ENCODE results near the gene KRT8.

The KRT8 gene

GRCh38 chr12:52877242-52877641, 27.6 kb downstream of the KRT8 start:
- H3K9me3 ChIP-seq (ENCODE audit: control insufficient read depth, low read depth, low read length): no peaks in the 10 kb centered on the region
- H3K9ac ChIP-seq (ENCODE audit: low read length): no peak overlapping the region
- H3K27ac ChIP-seq (ENCODE audit: low read length): no peak overlapping the region
- H3K36me3 ChIP-seq (ENCODE audit: control insufficient read depth, low read depth, low read length): no peaks in the 10 kb centered on the region
- no peak overlapping the region for H3K4me3 ChIP-seq (ENCODE audit: low read length)
- no peaks in the 10 kb centered on the region for H3K4me1 ChIP-seq (ENCODE audit: control insufficient read depth, low read depth, low read length)
- H3K27me3 ChIP-seq (ENCODE audit: control insufficient read depth, insufficient read depth, low read length): peaks cover 26% of the 10 kb centered on the region

- H3K27me3 ChIP-seq (ENCODE audit: control insufficient read depth, insufficient read depth, low read length): peaks cover 26% of the 10 kb centered on the region
- H3K9ac ChIP-seq (ENCODE audit: low read length): no peak overlapping the region
- no peak overlapping the region for H3K4me3 ChIP-seq (ENCODE audit: low read length)
- H3K9me3 ChIP-seq (ENCODE audit: control insufficient read depth, low read depth, low read length): no peaks in the 10 kb centered on the region
- no peak overlapping the region for H3K27ac ChIP-seq (ENCODE audit: low read length)
- H3K4me1 ChIP-seq (ENCODE audit: control insufficient read depth, low read depth, low read length): no peaks in the 10 kb centered on the region
- H3K36me3 ChIP-seq (ENCODE audit: control insufficient read depth, low read depth, low read length): no peaks in the 10 kb centered on the region
Measured at GRCh38 chr12:52876372-52876771, 28.5 kb downstream of the KRT8 start.

DNA sequence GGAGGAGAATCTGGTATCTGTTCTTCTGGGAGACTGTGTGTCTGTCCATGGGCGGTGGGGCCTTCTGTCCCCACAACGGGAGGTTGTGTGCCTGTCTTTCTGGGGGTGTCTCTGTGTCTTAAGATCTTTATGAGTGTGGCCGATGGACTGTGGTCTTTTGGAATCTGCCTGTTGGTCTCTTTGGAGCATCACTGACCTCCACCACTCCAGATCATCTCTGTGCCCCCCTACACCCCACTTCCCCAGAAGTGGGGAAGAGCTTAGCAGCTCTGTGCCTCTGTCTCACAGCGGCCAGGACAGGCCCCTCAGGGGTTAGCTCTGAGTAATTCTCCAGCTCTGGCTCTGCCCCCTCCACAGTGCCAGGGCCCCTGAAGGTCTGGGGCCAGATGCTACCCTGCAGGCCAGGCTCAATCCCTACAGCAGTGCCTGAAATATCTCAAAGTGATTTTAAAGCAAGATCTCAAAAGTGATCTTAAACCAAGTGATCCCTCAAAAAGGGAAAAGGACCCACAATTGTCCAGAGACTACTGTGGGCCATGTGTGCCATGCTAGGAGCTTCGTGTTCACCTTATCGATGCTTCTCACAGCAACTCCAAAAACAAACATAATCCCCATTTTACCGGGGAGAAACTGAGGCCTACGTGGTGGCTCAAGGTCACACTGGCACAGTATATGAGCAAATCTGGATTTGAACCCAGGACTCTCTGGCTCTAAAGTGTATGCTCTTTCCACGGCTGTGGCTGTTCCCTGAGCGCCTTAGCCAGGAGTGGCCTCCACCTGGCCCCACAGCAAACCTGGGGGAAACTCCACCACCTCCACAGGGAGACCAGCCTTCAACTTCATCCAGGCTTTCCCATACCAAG, 30.1 kb downstream of the KRT8 start:
- no peak overlapping the region for H3K9ac ChIP-seq (ENCODE audit: low read length)

GRCh38 chr12:52873832-52874572, 30.9 kb downstream of the KRT8 start:
- Histone ChIP-seq H3K9me3 (ENCODE audit: control insufficient read depth, low read depth, low read length) (no peaks in the 10 kb centered on the region), H3K36me3 (ENCODE audit: control insufficient read depth, low read depth, low read length) (no peaks in the 10 kb centered on the region), H3K4me1 (ENCODE audit: control insufficient read depth, low read depth, low read length) (no peaks in the 10 kb centered on the region), H3K9ac (ENCODE audit: low read length) (no peak overlapping the region), H3K4me3 (ENCODE audit: low read length) (peak overlapping the region; percentile 54), H3K27me3 (ENCODE audit: control insufficient read depth, insufficient read depth, low read length) (peaks cover 24% of the 10 kb centered on the region), H3K27ac (ENCODE audit: low read length) (no peak overlapping the region)

More for the DNA sequence above, 30.1 kb downstream of the KRT8 start:
- Histone ChIP-seq H3K27me3 (ENCODE audit: control insufficient read depth, insufficient read depth, low read length) (peaks cover 26% of the 10 kb centered on the region), H3K4me1 (ENCODE audit: control insufficient read depth, low read depth, low read length) (no peaks in the 10 kb centered on the region), H3K4me3 (ENCODE audit: low read length) (peak overlapping the region; percentile 54), H3K9me3 (ENCODE audit: control insufficient read depth, low read depth, low read length) (no peaks in the 10 kb centered on the region), H3K36me3 (ENCODE audit: control insufficient read depth, low read depth, low read length) (no peaks in the 10 kb centered on the region), H3K27ac (ENCODE audit: low read length) (no peak overlapping the region)

- H3K4me1 ChIP-seq (ENCODE audit: control insufficient read depth, low read depth, low read length): no peaks in the 10 kb centered on the region
- peak overlapping the region; percentile 51 for H3K4me3 ChIP-seq (ENCODE audit: low read length)
- no peaks in the 10 kb centered on the region for H3K9me3 ChIP-seq (ENCODE audit: control insufficient read depth, low read depth, low read length)
- H3K36me3 ChIP-seq (ENCODE audit: control insufficient read depth, low read depth, low read length): no peaks in the 10 kb centered on the region
- peaks cover 19% of the 10 kb centered on the region for H3K27me3 ChIP-seq (ENCODE audit: control insufficient read depth, insufficient read depth, low read length)
- no peak overlapping the region for H3K9ac ChIP-seq (ENCODE audit: low read length)
- H3K27ac ChIP-seq (ENCODE audit: low read length): no peak overlapping the region
Measured at GRCh38 chr12:52873513-52873831, 31.4 kb downstream of the KRT8 start.

GRCh38 chr12:52872644-52873389, 32.1 kb downstream of the KRT8 start:
- Histone ChIP-seq H3K27me3 (ENCODE audit: control insufficient read depth, insufficient read depth, low read length) (peaks cover 18% of the 10 kb centered on the region), H3K4me3 (ENCODE audit: low read length) (no peak overlapping the region), H3K9ac (ENCODE audit: low read length) (no peak overlapping the region), H3K4me1 (ENCODE audit: control insufficient read depth, low read depth, low read length) (no peaks in the 10 kb centered on the region), H3K27ac (ENCODE audit: low read length) (no peak overlapping the region), H3K36me3 (ENCODE audit: control insufficient read depth, low read depth, low read length) (no peaks in the 10 kb centered on the region), H3K9me3 (ENCODE audit: control insufficient read depth, low read depth, low read length) (no peaks in the 10 kb centered on the region)

- Histone ChIP-seq H3K9me3 (ENCODE audit: control insufficient read depth, low read depth, low read length) (no peaks in the 10 kb centered on the region), H3K36me3 (ENCODE audit: control insufficient read depth, low read depth, low read length) (no peaks in the 10 kb centered on the region), H3K9ac (ENCODE audit: low read length) (no peak overlapping the region), H3K27ac (ENCODE audit: low read length) (no peak overlapping the region), H3K4me3 (ENCODE audit: low read length) (no peak overlapping the region), H3K27me3 (ENCODE audit: control insufficient read depth, insufficient read depth, low read length) (peaks cover 18% of the 10 kb centered on the region), H3K4me1 (ENCODE audit: control insufficient read depth, low read depth, low read length) (no peaks in the 10 kb centered on the region)
Measured at GRCh38 chr12:52871291-52872039, 33.4 kb downstream of the KRT8 start.

GRCh38 chr12:52870361-52871290, 34.2 kb downstream of the KRT8 start:
- Histone ChIP-seq H3K9me3 (ENCODE audit: control insufficient read depth, low read depth, low read length) (no peaks in the 10 kb centered on the region), H3K27ac (ENCODE audit: low read length) (no peak overlapping the region), H3K4me3 (ENCODE audit: low read length) (no peak overlapping the region), H3K27me3 (ENCODE audit: control insufficient read depth, insufficient read depth, low read length) (peaks cover 18% of the 10 kb centered on the region), H3K36me3 (ENCODE audit: control insufficient read depth, low read depth, low read length) (no peaks in the 10 kb centered on the region), H3K9ac (ENCODE audit: low read length) (no peak overlapping the region), H3K4me1 (ENCODE audit: control insufficient read depth, low read depth, low read length) (no peaks in the 10 kb centered on the region)

DNA sequence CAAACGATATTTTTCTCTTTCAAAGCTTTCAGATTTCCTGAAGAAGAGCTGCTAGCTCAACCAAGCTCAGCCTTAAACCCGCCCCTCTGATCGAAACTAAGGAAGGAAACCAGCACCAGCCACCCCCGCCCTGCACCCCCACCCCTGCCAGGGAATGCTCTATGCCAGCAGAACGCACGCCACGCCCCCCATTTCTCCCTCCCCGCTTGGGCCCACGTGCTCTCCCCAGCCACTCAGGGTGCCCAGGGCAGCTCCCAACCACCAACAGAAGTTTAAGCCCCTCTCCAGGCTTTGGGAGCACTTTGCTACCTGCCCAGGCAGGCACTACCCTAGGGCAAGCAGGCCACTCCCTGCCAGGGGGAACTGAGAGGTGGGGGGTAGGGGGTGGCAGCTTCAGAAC, 37.2 kb downstream of the KRT8 start:
- H3K9ac ChIP-seq (ENCODE audit: low read length): no peak overlapping the region
- no peaks in the 10 kb centered on the region for H3K9me3 ChIP-seq (ENCODE audit: control insufficient read depth, low read depth, low read length)
- no peaks in the 10 kb centered on the region for H3K4me1 ChIP-seq (ENCODE audit: control insufficient read depth, low read depth, low read length)
- no peak overlapping the region for H3K4me3 ChIP-seq (ENCODE audit: low read length)
- no peak overlapping the region for H3K27ac ChIP-seq (ENCODE audit: low read length)
- H3K36me3 ChIP-seq (ENCODE audit: control insufficient read depth, low read depth, low read length): no peaks in the 10 kb centered on the region
- H3K27me3 ChIP-seq (ENCODE audit: control insufficient read depth, insufficient read depth, low read length): no peaks in the 10 kb centered on the region

GRCh38 chr12:52867152-52867551, 37.7 kb downstream of the KRT8 start:
- Histone ChIP-seq H3K27ac (ENCODE audit: low read length) (no peak overlapping the region), H3K27me3 (ENCODE audit: control insufficient read depth, insufficient read depth, low read length) (no peaks in the 10 kb centered on the region), H3K36me3 (ENCODE audit: control insufficient read depth, low read depth, low read length) (no peaks in the 10 kb centered on the region), H3K4me1 (ENCODE audit: control insufficient read depth, low read depth, low read length) (no peaks in the 10 kb centered on the region), H3K4me3 (ENCODE audit: low read length) (no peak overlapping the region), H3K9ac (ENCODE audit: low read length) (no peak overlapping the region), H3K9me3 (ENCODE audit: control insufficient read depth, low read depth, low read length) (no peaks in the 10 kb centered on the region)

All from iPS-18a (cell line).